Esophagus squamous epithelium (tissue), 5 donors: ENCODE measurements around the gene BEND6. TPM values are rescaled to one million over a fixed set of nuclear protein-coding genes. Genes with fewer than 3 reads are reported as not detected.
"Not testable (repeated sequence)": the region's sequence is repeated elsewhere in the genome, so short reads cannot be mapped to it uniquely, and the experiment has no call there.

ENCODE experiments used
- DNase-seq: peaks from one replicate; lab custom pipeline; 2025; lab: John Stamatoyannopoulos, UW
- H3K27ac ChIP-seq, 4 donors: fragments of 200-600 bp; sonication (generic); one replicate each; pipeline ENCODE4 v1.5.1; 2016 to 2019; ENCODE audit warnings: mild to moderate bottlenecking in 1 of 4
- H3K27me3 ChIP-seq, 4 donors: fragments of 200-600 bp; sonication (generic); 1 replicate in 3 of 4; 2 replicates in 1 of 4; pipeline versions ENCODE4 v1.5.1 to v1.6.0; 2017 to 2021; ENCODE audit warnings: antibody characterized with exemption in 1 of 4
- H3K36me3 ChIP-seq, 3 donors: fragments of 200-600 bp; sonication (generic); one replicate each; pipeline ENCODE4 v1.5.1; 2016 to 2019
- H3K4me1 ChIP-seq, 3 donors: fragments of 200-600 bp; sonication (generic); one replicate each; pipeline ENCODE4 v1.5.1; 2017 to 2019
- H3K4me3 ChIP-seq, 4 donors: fragments of 200-600 bp; sonication (generic); 1 replicate in 3 of 4; 2 replicates in 1 of 4; pipeline ENCODE4 v1.5.1; 2016 to 2019; ENCODE audit warnings: mild to moderate bottlenecking in 2 of 4, moderate library complexity in 1 of 4
- H3K9me3 ChIP-seq, 3 donors: fragments of 200-600 bp; sonication (generic); one replicate each; pipeline ENCODE4 v1.5.1; 2016 to 2019
- POLR2A ChIP-seq, 4 donors: fragments of 450-650 bp; IDR thresholded peaks; one replicate each; pipeline ENCODE4 v1.6.1; 2017; ENCODE audit warnings: antibody characterized with exemption in 4 of 4, mild to moderate bottlenecking in 4 of 4, moderate library complexity in 3 of 4
- WGBS, 2 donors: methylation state at CpG; one replicate each; pipeline ENCODE4 v1.1.5; 2018; 5-methylcytosine and 5-hydroxymethylcytosine counted together
- intact Hi-C: fragments of 100-400 bp; cut with DNase I; formaldehyde crosslinking; loops from one replicate; pipeline ENCODE4 v1.15.0; 2022
- total RNA-seq, 4 donors: library from RNA; depleted of rRNA; stranded (reverse); fragments of >200 nt; gene quantifications; one replicate each; pipeline ENCODE4 v1.1.0, GENCODE V29; 2016
- TF ChIP-seq, protein P1 (sequence below), 6 experiments: fragments of 450-650 bp in 4 of 6; fragments of 200-600 bp in 2 of 6; sonication (generic) in 2 of 6; IDR thresholded peaks; one replicate each; pipeline ENCODE4 v1.5.1; 2016 to 2019; ENCODE audit warnings: antibody characterized with exemption in 6 of 6, mild to moderate bottlenecking in 4 of 6, moderate library complexity in 4 of 6
- donor health status: DM: yes; HTN: yes; CAD: no.

BEND6 gene
- total RNA-seq, 4 donors from 2014 or later, result 0.57 to 2.4 (median 1.1) TPM; not detected in 1

DNA sequence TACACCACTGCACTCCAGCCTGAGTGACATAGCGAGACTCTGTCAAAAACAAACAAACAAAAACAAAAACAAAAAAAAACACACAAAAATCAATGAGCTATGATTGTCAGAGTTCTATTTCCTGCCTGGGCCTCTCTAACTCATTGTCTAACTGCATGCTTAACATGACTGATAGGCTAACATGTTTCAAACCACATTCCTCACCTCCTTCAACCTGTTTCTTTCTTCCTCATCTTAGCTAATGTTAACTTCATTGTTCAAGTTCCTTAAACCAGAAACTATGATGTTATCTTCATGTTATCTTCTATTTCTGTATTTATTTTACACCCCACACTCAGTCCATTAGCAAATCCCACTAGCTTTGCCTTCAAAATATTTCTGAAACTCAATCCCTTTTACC is 41.5 kb downstream of the BEND6 start:
- WGBS, 2 donors, result 38 to 67% methylated on average over 1 of the region's 1 CpG
- no peak overlapping the region for H3K4me3 ChIP-seq
- intact Hi-C loops, result no loop called here

DNA sequence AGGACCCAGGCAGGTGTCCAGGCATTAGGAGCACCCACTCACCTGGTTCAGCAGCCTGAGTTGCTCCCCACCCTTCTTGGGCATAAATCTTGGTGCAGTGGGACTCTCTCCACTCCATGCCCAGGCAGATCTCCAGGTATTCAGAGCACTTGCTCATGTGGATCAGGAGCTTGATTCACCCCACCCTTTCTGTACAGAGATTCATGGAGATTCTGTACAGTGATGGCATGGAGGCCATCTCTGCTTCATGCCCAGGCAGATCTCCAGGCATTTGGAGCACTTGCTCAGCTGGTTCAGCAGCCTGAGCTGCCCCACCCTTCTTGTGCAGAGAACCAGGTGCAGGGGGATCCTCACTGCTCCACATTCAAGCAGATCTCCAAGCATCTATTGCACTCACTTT is 44.1 kb downstream of the BEND6 start:
- Histone ChIP-seq H3K4me1 (peaks cover 0 to 7% (median 0%) of the 10 kb centered on the region in 3 donors), H3K4me3 (no peak overlapping the region), H3K9me3 (peaks cover 0 to 26% (median 10%) of the 10 kb centered on the region in 3 donors), H3K27me3 (no peaks in the 10 kb centered on the region), H3K27ac (no peak overlapping the region), H3K36me3 (no peaks in the 10 kb centered on the region)
- no peak for DNase-seq
- TF ChIP-seq, protein P1, sequence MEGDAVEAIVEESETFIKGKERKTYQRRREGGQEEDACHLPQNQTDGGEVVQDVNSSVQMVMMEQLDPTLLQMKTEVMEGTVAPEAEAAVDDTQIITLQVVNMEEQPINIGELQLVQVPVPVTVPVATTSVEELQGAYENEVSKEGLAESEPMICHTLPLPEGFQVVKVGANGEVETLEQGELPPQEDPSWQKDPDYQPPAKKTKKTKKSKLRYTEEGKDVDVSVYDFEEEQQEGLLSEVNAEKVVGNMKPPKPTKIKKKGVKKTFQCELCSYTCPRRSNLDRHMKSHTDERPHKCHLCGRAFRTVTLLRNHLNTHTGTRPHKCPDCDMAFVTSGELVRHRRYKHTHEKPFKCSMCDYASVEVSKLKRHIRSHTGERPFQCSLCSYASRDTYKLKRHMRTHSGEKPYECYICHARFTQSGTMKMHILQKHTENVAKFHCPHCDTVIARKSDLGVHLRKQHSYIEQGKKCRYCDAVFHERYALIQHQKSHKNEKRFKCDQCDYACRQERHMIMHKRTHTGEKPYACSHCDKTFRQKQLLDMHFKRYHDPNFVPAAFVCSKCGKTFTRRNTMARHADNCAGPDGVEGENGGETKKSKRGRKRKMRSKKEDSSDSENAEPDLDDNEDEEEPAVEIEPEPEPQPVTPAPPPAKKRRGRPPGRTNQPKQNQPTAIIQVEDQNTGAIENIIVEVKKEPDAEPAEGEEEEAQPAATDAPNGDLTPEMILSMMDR (IDR thresholded peaks at IDR 0.05), result no peak
- TF ChIP-seq POLR2A (IDR thresholded peaks at IDR 0.05), result no peak
- intact Hi-C loops, result no loop called here

More for the DNA sequence above, 41.5 kb downstream of the BEND6 start:
- peaks cover 0 to 26% (median 10%) of the 10 kb centered on the region in 3 donors for H3K9me3 ChIP-seq
- peaks cover 0 to 7% (median 0%) of the 10 kb centered on the region in 3 donors for H3K4me1 ChIP-seq
- DNase-seq, result no peak
- no peak overlapping the region for H3K27ac ChIP-seq
- H3K36me3 ChIP-seq, result no peaks in the 10 kb centered on the region
- TF ChIP-seq, protein P1 (IDR thresholded peaks at IDR 0.05), result no peak
- TF ChIP-seq POLR2A (IDR thresholded peaks at IDR 0.05), result no peak
- H3K27me3 ChIP-seq, result no peaks in the 10 kb centered on the region

GRCh38 chr6:56999748-57000147 is 44.8 kb downstream of the BEND6 start:
- H3K27me3 ChIP-seq, H3K4me1 ChIP-seq, H3K27ac ChIP-seq, DNase-seq, H3K36me3 ChIP-seq, intact Hi-C loops, H3K4me3 ChIP-seq: not testable (repeated sequence)
- WGBS, 2 donors, result 80 to 99% methylated on average over 1 to 8 of the region's 18 CpGs
- H3K9me3 ChIP-seq, result peaks cover 0 to 26% (median 10%) of the 10 kb centered on the region in 3 donors

DNA sequence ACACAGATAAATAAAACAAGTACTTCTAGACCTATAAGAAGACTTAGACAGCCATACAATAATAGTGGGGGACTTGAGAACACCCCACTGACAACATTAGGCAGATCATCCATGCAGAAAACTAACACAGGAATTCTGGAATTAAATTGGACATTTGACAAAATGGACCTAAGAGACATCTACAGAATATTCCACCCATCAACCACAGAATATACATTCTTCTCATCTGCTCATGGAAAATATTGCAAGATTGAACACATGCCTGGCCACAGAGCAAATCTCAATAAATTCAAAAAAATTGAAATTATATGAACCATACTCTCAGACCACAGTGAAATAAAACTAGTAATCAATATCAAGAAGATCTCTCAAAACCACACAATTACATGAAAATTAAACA is 47.3 kb downstream of the BEND6 start:
- DNase-seq, result no peak
- intact Hi-C loops, result no loop called here
- TF ChIP-seq, protein P1 (IDR thresholded peaks at IDR 0.05), result no peak
- peaks cover 0 to 26% (median 10%) of the 10 kb centered on the region in 3 donors for H3K9me3 ChIP-seq
- no peak overlapping the region for H3K27ac ChIP-seq
- no peak overlapping the region for H3K4me3 ChIP-seq
- H3K4me1 ChIP-seq, result peaks cover 0 to 7% (median 0%) of the 10 kb centered on the region in 3 donors
- H3K27me3 ChIP-seq, result no peaks in the 10 kb centered on the region
- H3K36me3 ChIP-seq, result no peaks in the 10 kb centered on the region

DNA sequence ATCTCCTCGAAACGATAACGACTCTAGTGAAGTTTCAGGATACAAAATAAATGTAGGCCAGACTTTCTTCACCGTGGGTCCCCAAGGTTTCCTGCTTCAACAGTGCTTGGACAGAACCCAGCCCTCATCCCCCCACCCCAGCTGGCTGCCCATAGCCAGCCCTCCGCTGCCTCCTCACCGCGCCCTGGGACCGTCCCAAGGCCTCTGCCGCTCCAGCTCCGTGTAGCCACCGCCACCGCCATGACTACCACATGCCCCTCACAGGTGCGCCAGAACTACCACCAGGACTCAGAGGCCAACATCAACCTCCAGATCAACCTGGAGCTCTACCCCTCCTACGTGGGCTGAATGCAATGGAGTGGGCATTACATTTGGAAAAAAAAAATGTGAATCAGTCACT is 49.4 kb downstream of the BEND6 start:
- Histone ChIP-seq H3K4me1 (peaks cover 0 to 7% (median 0%) of the 10 kb centered on the region in 3 donors), H3K9me3 (peaks cover 0 to 7% (median 0%) of the 10 kb centered on the region in 3 donors), H3K36me3 (no peaks in the 10 kb centered on the region), H3K27me3 (no peaks in the 10 kb centered on the region), H3K27ac (no peak overlapping the region), H3K4me3 (no peak overlapping the region)
- WGBS, 2 donors, result 93 to 94% methylated on average over 7 to 14 of the region's 14 CpGs
- intact Hi-C loops, result no loop called here
- no peak for DNase-seq
- TF ChIP-seq, protein P1 (IDR thresholded peaks at IDR 0.05), result no peak
- TF ChIP-seq POLR2A (IDR thresholded peaks at IDR 0.05), result no peak

- H3K27me3 ChIP-seq, result no peaks in the 10 kb centered on the region
- DNase-seq, result no peak
- no peak overlapping the region for H3K27ac ChIP-seq
- intact Hi-C loops, result no loop called here
- no peak for TF ChIP-seq POLR2A (IDR thresholded peaks at IDR 0.05)
- TF ChIP-seq, protein P1 (IDR thresholded peaks at IDR 0.05), result no peak
- no peaks in the 10 kb centered on the region for H3K9me3 ChIP-seq
- no peak overlapping the region for H3K4me3 ChIP-seq
- H3K36me3 ChIP-seq, result no peaks in the 10 kb centered on the region
- no peaks in the 10 kb centered on the region for H3K4me1 ChIP-seq
- WGBS, 2 donors, result 57 to 60% methylated on average over 3 of the region's 3 CpGs
Measured at GRCh38 chr6:57006101-57006500, 51.2 kb downstream of the BEND6 start.

DNA sequence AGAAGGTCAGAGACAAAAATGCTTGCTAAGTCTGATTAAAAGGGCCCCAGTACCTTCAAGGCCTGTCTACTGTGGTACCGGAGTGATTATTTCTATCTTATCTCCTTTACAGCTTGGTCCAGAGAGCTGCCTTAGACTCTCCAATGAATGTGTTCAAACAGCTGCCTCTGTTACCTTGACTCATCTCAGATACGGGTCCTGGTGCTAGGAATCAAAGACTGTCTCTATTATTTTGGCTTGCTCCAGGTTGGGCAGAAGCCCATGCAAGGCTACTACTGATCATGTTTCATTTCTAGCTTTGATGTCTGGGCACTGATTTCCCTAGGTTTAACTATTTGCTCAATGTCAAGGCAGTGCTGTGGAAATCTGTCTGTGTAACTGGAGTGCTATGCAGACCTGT is 53.2 kb downstream of the BEND6 start:
- WGBS, 2 donors, result 67 to 75% methylated on average over 2 of the region's 2 CpGs
- intact Hi-C loops, H3K36me3 ChIP-seq: not testable (repeated sequence)

More for the DNA sequence above, 53.2 kb downstream of the BEND6 start:
- not testable (repeated sequence) for H3K27me3 ChIP-seq, H3K4me3 ChIP-seq, DNase-seq, H3K9me3 ChIP-seq, H3K4me1 ChIP-seq, H3K27ac ChIP-seq
